GM21825 (cell line): ENCODE results near the gene ANTKMT.
"Not testable (repeated sequence)": the region's sequence is repeated elsewhere in the genome, so short reads cannot be mapped to it uniquely, and the experiment has no call there.

Experiments
- ATAC-seq: cut with Tn5 transposase; IDR thresholded peaks from one replicate; pipeline ENCODE4 v1.9.1; 2021; ENCODE audit warnings: mild to moderate bottlenecking, moderate library complexity; ENCODE audit not compliant: unreplicated experiment

Gene ANTKMT

GRCh38 chr16:712740-713250, 8.2 kb upstream of the ANTKMT start:
- ATAC-seq: not testable (repeated sequence)

GRCh38 chr16:714079-714478, 6.9 kb upstream of the ANTKMT start:
- ATAC-seq: no peak

GRCh38 chr16:714558-715476, 6.1 kb upstream of the ANTKMT start, which contains the start of gene METRN:
Gene METRN (plus strand): TSS chr16:715118. CDS start chr16:715290, 172 bp downstream.
- peak; percentile 67 for ATAC-seq

- no peak for ATAC-seq
Observed at GRCh38 chr16:715477-716199, 5.3 kb upstream of the ANTKMT start.

GRCh38 chr16:716200-716568, 4.8 kb upstream of the ANTKMT start:
- ATAC-seq: no peak

- ATAC-seq: no peak
Observed at GRCh38 chr16:716768-717325, 4.1 kb upstream of the ANTKMT start.

- no peak for ATAC-seq
Observed at GRCh38 chr16:717450-718245, 3.3 kb upstream of the ANTKMT start.

GRCh38 chr16:718389-718788, 2.6 kb upstream of the ANTKMT start:
- no peak for ATAC-seq

- ATAC-seq: no peak
Observed at GRCh38 chr16:718922-719321, 2.0 kb upstream of the ANTKMT start.

- ATAC-seq: no peak
Observed at GRCh38 chr16:719815-720446, 1.0 kb upstream of the ANTKMT start.

GRCh38 chr16:720447-720989, 428 bp upstream of the ANTKMT start:
- ATAC-seq: peak; percentile 23

- no peak for ATAC-seq
Observed at GRCh38 chr16:721765-722540, 1.0 kb downstream of the ANTKMT start.

- ATAC-seq: no peak
Observed at GRCh38 chr16:722835-723633, 2.1 kb downstream of the ANTKMT start.

- ATAC-seq: no peak
Observed at GRCh38 chr16:723695-724094, 2.7 kb downstream of the ANTKMT start.

- no peak for ATAC-seq
Observed at GRCh38 chr16:724188-725040, 3.5 kb downstream of the ANTKMT start.

GRCh38 chr16:725041-725376, 4.1 kb downstream of the ANTKMT start:
- ATAC-seq: no peak

- no peak for ATAC-seq
Observed at GRCh38 chr16:725463-726187, 4.7 kb downstream of the ANTKMT start.
